Epithelial cell of esophagus (primary cell): Measurements from ENCODE around the gene SMAD5.

Source experiments
- DNase-seq: peaks from one replicate; pipeline ENCODE4 v3.0.0; 2010; ENCODE audit warnings: low read depth
- H3K4me3 ChIP-seq: 2 replicates; pipeline ENCODE4 v1.5.1; 2011; ENCODE audit warnings: mild to moderate bottlenecking, low read length, control low read depth
- TF ChIP-seq, protein P1 (sequence below): IDR thresholded peaks from 2 replicates; pipeline ENCODE4 v1.5.1; 2011; ENCODE audit warnings: low read depth, mild to moderate bottlenecking, low read length, control low read depth, inconsistent platforms; ENCODE audit not compliant: insufficient read depth; ENCODE audit errors: missing control alignments

The SMAD5 gene

DNA sequence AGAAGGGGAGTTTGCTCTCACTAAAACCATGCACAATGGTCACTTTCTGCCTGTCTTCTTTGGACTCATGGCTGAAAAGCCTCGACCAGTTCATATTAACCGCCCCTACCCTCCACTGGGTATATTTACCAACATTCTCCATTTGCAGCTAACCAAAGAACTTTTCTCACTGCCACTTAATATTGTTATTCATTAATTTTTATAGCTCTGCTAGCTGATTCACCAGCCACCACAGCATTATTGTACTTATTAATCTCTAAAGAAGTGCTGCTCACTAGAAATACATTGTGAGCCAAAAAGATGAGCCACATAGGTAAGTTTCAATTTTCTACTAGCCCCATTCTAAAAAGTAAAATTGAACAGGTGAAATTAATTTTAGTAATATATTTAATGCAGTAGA is 93.8 kb downstream of the SMAD5 start:
- H3K4me3 ChIP-seq = no peak overlapping the region
- TF ChIP-seq, protein P1, sequence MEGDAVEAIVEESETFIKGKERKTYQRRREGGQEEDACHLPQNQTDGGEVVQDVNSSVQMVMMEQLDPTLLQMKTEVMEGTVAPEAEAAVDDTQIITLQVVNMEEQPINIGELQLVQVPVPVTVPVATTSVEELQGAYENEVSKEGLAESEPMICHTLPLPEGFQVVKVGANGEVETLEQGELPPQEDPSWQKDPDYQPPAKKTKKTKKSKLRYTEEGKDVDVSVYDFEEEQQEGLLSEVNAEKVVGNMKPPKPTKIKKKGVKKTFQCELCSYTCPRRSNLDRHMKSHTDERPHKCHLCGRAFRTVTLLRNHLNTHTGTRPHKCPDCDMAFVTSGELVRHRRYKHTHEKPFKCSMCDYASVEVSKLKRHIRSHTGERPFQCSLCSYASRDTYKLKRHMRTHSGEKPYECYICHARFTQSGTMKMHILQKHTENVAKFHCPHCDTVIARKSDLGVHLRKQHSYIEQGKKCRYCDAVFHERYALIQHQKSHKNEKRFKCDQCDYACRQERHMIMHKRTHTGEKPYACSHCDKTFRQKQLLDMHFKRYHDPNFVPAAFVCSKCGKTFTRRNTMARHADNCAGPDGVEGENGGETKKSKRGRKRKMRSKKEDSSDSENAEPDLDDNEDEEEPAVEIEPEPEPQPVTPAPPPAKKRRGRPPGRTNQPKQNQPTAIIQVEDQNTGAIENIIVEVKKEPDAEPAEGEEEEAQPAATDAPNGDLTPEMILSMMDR = no peak
- no peak for DNase-seq

DNA sequence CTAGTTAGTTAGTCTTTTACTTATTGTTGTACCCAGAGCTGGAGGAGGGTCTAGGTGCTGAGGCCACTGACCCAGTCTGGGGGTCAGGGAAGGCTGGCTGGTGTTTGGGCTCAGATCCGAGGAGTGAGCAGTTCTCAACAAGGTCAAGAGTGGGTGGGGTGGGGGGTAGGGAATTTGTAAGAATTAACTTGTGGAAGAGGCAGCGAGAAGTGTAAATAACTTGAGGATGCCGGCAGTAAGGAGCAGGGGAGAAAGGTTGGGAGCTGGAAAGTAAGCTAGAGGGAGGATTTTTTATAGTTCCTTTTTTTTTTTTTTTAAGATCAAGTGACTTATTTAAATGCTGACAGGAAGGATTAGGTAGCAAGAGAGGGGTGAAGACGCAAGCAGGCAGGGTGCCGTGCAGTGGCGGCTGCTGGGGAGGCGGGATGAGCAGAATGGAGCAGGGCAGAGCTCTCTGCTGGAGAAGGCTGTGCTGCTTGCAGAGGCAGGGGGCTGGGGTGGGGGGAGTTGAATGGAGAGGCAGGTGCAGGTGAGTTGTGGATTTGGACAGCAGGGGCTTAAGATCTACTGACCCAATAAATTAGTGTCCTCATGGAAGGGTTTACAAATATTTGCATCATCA is 95.6 kb downstream of the SMAD5 start:
- TF ChIP-seq, protein P1 = no peak
- no peak for DNase-seq
- no peak overlapping the region for H3K4me3 ChIP-seq

DNA sequence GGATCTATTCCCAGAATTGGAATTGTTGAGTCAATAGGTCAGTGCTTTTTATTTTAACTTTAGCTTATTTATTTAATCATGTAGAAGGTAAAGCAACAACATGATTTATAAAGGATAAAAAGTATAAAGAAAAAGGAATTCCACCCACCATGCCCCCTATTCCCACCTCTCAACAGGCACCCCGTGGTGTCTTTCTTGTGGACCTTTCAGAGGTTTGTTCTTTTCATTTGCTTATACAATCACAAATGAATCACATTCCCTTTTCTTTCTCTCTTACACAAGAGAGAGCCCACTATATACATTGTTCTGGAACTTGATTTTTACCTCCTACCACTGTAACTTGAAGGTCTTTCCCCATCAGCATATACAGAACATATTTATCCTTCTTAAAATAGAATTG is 97.5 kb downstream of the SMAD5 start:
- H3K4me3 ChIP-seq = no peak overlapping the region
- TF ChIP-seq, protein P1 = no peak
- DNase-seq = no peak

DNA sequence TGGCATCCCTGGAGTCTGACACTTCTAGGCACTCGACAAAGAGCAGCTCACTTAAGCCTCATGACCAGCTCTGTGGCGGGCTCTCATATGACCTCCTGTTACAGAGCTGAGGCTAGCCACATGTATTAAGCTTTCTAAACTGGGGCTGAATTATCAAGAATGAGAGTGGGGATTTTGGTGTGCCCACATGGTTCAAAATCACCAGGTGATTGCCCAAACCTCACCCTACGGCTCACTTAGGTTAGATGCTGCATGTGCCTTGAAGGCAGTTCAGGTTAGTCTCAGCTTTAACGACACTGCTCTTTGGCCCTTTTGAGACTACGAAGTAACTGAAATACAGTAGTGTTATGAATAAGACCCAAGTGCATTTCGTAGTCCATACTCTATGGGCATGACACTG is 99.7 kb downstream of the SMAD5 start:
- TF ChIP-seq, protein P1 = no peak
- no peak for DNase-seq
- H3K4me3 ChIP-seq = no peak overlapping the region
